Neural cell (in vitro differentiated cells): ENCODE measurements around the gene MPHOSPH8.

ENCODE experiments used
- CTCF ChIP-seq: fragments of 450-650 bp; IDR thresholded peaks from 2 replicates; pipeline ENCODE4 v1.5.1; 2014; ENCODE audit warnings: antibody characterized with exemption, mild to moderate bottlenecking, moderate library complexity; ENCODE audit not compliant: poor library complexity, severe bottlenecking
- EP300 ChIP-seq: fragments of 450-650 bp; conservative IDR thresholded peaks from 2 replicates; pipeline ENCODE4 v1.6.1; 2014; ENCODE audit warnings: antibody characterized with exemption, mild to moderate bottlenecking, moderate library complexity; ENCODE audit not compliant: poor library complexity, severe bottlenecking
- EZH2 ChIP-seq: fragments of 200-600, 300-800 bp; shearing (Covaris generic), sonication (generic); IDR thresholded peaks from 2 replicates; pipeline ENCODE4 v1.6.1; 2014; ENCODE audit warnings: antibody characterized with exemption, low read length, borderline replicate concordance, mild to moderate bottlenecking; ENCODE audit not compliant: insufficient read depth, poor library complexity, severe bottlenecking
- POLR2AphosphoS5 ChIP-seq: IDR thresholded peaks from 2 replicates; pipeline ENCODE4 v1.6.1; 2012
- TAF1 ChIP-seq: IDR thresholded peaks from 2 replicates; pipeline ENCODE4 v1.6.1; 2012; ENCODE audit warnings: low read depth

- TF ChIP-seq TAF1 (no peak), CTCF (no peak), EP300 (no peak), EZH2 (no peak), POLR2AphosphoS5 (no peak)
These were observed 35.3 kb downstream of the MPHOSPH8 start for GRCh38 chr13:19668778-19669177.
